Measurements from ENCODE around the gene UQCC3. TPM values are rescaled to one million over a fixed set of nuclear protein-coding genes. Genes with fewer than 3 reads are reported as not detected.

UQCC3 gene
- total and polyA plus RNA-seq, 2 donors (not counting 3 experiments of a cell fraction or from before 2014, with no cell fraction given) = 8.6 to 15.5 TPM

- no peaks in the 10 kb centered on the region for H3K9me1 ChIP-seq (replicated peaks; ENCODE audit: control insufficient read depth, extremely low read depth, insufficient read depth, low read length)
- DNase-seq (ENCODE audit: low read depth, low spot score) (no peak), FAIRE-seq (no peak)
- ChIA-PET POLR2A (interaction anchor here (0.6 kb wide), 1 partner anchor 76 kb away, joined by 7 read pairs; no protein-coding TSS in a partner anchor), CTCF (interaction anchor here (1.6 kb wide), 1 partner anchor 42 kb away, joined by 3 read pairs; the partner anchor contains the start of genes C11orf98 and CSKMT)
- no TSS peak for BruUV-seq (replicated peaks)
- intact Hi-C loops (cut with micrococcal nuclease) (loop anchor here (2.0 to 5.0 kb wide), 3 partner anchors 40 to 107 kb away; partner anchors contain the start of genes C11orf98, CSKMT, INTS5 and MTA2), dilution Hi-C loops (cut with MboI; ENCODE audit: extremely low pct_ligation_motif_present, low sequenced_read_pairs) (no loop called here)
- peaks cover 2 to 10% of the 10 kb centered on the region in 2 experiments for H3K36me3 ChIP-seq (ENCODE audit: control insufficient read depth in 2 of 2, extremely low read depth in 1 of 2, insufficient read depth in 2 of 2, low read length in 2 of 2)
- no peaks in the 10 kb centered on the region for H3K79me2 ChIP-seq (ENCODE audit: control insufficient read depth, insufficient read depth, low read length)
- H4K20me1 ChIP-seq (replicated peaks; ENCODE audit: control insufficient read depth, extremely low read depth, insufficient read depth, low read length) = no peaks in the 10 kb centered on the region
- peaks cover 25% of the 10 kb centered on the region for H3K4me1 ChIP-seq (ENCODE audit: control insufficient read depth, extremely low read depth, insufficient read depth, low read length)
- H3K4me3 ChIP-seq (replicated peaks in 1 of 3; ENCODE audit: insufficient read depth in 1 of 3, low read depth in 1 of 3, low read length in 3 of 3) = peak within 1 kb of the TSS in 2 of 3 experiments; percentile 41 to 60
- H3K9ac ChIP-seq (replicated peaks; ENCODE audit: extremely low read depth, insufficient read depth, low read length) = no peak within 1 kb of the TSS
- TF ChIP-seq FOS (IDR thresholded peaks at IDR 0.05; ENCODE audit: borderline replicate concordance, insufficient read depth, low read length) (no peak), CTCF (IDR thresholded peaks at IDR 0.05; ENCODE audit: extremely low read depth in 1 of 2, insufficient read depth in 1 of 2, low read depth in 1 of 2, low read length in 2 of 2) (no peak), JUN (IDR thresholded peaks at IDR 0.05; ENCODE audit: borderline replicate concordance, insufficient read depth, insufficient read length, low read depth) (no peak)
- H3K4me2 ChIP-seq (ENCODE audit: insufficient read depth, low read length) = peak within 1 kb of the TSS; percentile 82
- H2AFZ ChIP-seq (ENCODE audit: low read depth, low read length) = peak within 1 kb of the TSS; percentile 89
- H3K27me3 ChIP-seq (ENCODE audit: control insufficient read depth in 2 of 2, insufficient read depth in 2 of 2, low read length in 2 of 2) = no peaks in the 10 kb centered on the region
- H3K27ac ChIP-seq (ENCODE audit: insufficient read depth, low read depth, low read length) = no peak within 1 kb of the TSS
- H3K9me3 ChIP-seq (replicated peaks; ENCODE audit: control insufficient read depth, insufficient read depth, low read length) = no peaks in the 10 kb centered on the region
Observed at GRCh38 chr11:62707277-62707861, 35.9 kb downstream of the UQCC3 start, which contains the start of the genes BSCL2 and GNG3. Gene BSCL2 (minus strand): TSS chr11:62707424. CDS start chr11:62707195, 229 bp downstream. Gene GNG3 (plus strand): TSS chr11:62707676. CDS start chr11:62708296, 620 bp downstream.

Measured in endothelial cell of umbilical vein (primary cell).